Activated naive CD4-positive, alpha-beta T cell treated with Interleukin-2 at 50 U/mL for 16 hours (primary cell): Measurements from ENCODE around the gene TMPRSS2.
A peak's percentile ranks its signal among the peaks of the same experiment; 100 is the strongest.

ENCODE experiments used
- DNase-seq: peaks from one replicate; pipeline ENCODE4 v3.0.0-alpha.2; 2020

The TMPRSS2 gene

DNA sequence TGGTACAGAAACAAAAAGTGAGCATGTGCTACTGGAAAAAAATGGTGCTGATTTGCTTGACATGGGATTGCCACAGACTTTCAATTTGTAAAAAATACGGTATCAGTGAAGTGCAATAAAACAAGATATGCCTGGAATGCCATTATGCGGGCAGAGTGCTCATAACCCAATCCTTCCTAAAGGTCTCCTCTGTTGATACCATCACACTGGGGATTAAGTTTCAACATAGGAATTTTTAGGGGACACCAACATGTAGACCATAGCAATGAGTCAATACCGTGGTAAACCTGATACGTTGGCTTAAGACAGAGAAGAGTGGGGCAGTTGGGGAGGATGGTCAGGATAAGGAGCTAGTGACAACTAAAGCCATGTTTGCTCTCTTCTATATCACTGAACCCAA, 61.4 kb downstream of the TMPRSS2 start:
- DNase-seq, result no peak

DNA sequence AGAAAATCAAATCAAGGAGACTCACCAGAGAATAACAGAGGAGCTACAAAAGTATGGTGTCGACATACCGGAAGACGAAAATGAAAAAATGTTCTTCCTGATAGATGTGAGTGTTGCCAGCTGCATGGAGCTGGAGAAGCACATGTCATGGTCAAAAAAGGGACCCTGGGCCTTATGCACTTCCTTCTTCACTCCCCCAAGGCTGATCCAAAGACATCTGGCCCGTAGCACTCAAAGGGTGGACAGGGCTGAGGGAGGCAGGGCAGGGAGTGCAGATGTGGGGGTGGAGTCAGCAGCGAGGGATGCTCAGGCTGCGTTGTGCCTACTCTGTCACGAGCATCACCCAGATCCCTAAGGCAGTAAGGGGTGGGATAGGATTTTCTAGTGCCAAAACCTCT, 62.5 kb downstream of the TMPRSS2 start:
- no peak for DNase-seq

DNA sequence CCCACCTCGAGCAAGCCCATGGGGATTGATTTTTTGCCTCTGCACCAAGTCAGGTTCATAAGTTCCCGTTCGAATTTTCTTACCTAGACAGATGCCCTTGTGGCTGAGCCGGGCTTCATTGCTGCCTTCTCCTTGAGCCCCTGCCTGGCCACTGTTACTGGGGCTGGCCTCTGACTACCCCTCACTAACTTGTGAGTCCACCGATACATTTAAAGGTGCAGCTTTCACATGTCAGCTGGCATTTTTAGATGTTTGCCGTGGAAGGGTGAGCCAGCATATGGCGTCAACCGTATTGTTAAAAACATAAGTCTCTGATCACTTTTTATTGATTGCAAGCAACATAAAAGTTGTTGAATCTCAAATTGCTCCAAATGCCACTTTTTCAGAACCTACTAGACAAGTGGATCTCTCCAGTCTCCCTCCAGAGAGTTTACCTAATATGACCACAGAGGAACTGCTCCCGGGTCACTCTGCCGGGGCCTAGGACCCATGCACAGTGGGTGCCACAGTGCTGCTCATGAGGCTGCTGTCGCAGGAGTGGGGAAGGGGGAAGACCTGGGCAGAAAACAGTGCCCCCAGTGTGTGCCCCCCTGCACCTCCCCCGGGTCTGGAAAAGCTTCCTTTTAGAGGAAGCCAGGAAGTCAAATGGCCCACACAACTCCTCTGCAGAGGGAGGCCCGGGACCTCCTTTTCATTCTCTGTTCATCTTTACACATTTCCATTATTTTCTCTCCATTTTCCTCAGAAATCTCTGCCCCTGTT, 63.1 kb downstream of the TMPRSS2 start:
- no peak for DNase-seq

DNA sequence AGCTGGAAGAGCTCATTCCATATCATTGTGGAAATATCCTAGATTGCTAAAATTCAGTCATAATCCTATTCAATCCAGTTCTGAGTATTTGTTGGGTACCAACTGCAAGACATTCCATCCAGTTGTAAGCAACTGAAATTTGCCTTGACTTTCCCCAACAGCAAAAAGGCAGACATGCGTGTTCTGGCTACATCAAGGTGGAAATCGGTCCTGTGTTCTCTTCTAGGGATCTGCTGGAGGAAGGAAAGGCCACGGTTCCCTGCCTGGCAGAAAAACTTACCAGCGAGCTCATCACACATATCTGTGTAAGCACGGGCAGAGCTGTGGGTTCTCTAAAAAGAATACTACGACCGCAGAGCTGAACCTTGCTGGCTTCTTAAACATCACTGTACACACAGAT, 64.4 kb downstream of the TMPRSS2 start:
- no peak for DNase-seq

DNA sequence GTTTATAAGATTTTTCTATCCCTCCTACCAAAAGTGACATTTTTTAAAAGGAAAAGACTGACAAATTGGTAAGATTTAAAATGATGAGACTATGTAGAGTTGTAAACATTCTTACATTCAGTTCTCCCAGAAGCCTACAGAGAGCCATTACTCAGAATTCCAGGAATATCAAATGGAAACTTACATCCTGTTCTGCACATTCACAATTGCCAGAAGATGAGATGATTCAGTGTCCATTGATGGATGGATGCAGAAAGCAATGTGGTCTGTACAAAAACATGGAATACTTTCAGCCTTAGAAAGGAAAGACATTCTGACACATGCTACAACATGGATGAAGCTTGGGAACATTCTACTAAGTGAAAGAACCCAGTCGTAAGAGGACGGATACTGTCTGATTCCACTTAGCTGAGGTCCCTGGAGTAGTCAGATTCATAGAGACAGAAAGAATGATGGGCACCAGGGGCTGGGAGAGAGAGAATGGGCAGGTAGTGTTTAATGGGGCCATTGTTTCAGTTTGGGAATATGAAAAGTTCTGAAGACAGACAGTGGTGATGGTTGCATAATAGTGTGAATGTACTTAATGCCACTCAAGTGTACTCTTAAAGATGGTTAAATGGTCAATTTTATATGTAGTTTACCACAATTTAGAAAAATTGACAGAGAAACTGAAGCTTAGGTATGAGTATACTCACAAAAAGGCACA, 65.3 kb downstream of the TMPRSS2 start:
- DNase-seq, result no peak

DNA sequence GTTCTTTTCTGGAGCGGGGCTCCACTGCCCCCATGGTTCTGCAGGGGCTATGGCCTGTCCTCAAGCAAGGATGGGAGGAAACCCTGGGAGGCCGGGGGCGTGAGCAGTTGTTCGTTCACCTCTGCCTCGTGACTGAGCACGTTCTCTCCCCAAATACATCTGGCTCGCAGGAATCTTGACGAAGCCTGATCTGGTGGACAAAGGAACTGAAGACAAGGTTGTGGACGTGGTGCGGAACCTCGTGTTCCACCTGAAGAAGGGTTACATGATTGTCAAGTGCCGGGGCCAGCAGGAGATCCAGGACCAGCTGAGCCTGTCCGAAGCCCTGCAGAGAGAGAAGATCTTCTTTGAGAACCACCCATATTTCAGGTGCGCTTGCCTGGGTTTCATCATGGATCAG, 66.4 kb downstream of the TMPRSS2 start:
- no peak for DNase-seq

DNA sequence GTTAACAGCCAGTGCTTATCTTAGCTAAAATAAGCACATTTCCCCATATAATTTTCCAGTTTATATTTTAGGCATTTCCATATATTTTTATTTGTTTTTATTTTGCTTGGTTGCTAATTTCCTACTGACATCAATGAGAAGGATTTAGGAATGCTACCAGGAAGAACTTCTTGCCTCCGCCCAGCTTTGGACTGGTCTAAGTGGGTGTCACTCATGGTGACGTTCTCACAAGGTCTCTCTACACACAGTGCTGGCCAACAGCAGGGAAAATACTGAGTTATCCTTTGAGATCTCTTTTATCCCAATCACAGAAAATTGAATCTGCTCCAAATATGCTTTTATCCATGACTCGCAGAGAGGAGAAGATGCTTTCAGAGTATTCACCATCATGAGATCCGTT, 68.7 kb downstream of the TMPRSS2 start:
- no peak for DNase-seq

DNA sequence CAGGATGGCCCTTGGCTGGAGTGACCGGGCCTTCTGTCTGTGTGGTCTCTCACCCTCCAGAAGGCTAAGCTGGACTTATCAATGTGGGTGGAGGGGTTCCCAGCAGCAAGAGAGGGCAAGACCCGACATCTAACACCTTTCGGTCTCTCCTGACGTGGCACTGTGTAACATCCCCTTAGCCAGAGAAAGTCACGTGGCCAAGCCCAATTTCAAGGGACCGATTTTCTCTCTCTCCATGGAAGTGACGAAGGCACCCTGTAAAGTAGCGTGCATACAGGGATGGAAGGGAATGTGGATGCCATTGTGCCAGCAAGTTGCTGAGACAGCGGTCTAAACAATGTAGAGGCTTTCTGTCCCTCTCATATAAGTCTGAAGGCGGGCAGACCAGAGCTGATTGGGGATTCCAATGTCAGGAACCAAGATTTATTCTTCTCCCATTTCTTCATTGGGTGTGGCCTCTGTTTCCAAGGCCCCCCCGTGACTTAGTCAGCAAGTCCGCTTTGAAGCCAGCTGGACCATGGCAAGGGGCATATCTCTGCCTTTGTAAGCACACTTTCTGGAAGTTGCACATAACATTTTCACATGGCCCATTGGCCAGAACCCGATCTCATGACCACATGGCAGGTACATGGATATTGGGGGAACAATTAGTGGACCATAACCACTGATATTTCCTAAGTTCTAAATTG, 69.4 kb downstream of the TMPRSS2 start:
- no peak for DNase-seq

DNA sequence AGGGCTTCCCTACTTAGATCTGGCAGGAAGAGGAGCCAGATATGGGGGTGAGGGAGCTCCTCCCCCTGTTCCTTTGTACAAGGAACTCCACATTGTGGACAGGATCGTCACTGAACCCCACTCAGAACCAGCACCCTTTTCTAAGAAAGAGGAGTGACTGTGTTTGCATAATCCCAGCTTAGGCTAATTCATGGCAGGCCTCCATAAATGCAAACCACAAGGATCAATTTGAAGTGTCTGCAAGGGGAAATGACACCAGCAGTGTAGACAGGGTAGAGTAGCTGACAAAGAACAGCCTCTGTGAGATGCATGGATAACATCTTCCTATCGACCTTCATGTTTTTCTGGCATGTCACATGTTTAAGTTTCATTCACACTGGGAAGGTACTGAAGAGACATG, 70.2 kb downstream of the TMPRSS2 start:
- no peak for DNase-seq

DNA sequence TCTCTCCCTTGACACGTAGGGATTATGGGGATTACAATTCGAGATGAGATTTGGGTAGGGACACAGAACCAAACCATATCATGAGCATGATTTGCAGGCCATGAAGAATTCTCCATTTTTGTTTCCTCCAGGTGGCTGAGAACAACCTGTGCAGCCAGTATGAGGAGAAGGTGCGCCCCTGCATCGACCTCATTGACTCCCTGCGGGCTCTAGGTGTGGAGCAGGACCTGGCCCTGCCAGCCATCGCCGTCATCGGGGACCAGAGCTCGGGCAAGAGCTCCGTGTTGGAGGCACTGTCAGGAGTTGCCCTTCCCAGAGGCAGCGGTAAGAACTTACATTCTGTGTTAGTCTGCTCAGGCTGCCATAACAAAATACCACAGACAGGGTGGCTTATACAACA, 72.3 kb downstream of the TMPRSS2 start:
- DNase-seq, result no peak

DNA sequence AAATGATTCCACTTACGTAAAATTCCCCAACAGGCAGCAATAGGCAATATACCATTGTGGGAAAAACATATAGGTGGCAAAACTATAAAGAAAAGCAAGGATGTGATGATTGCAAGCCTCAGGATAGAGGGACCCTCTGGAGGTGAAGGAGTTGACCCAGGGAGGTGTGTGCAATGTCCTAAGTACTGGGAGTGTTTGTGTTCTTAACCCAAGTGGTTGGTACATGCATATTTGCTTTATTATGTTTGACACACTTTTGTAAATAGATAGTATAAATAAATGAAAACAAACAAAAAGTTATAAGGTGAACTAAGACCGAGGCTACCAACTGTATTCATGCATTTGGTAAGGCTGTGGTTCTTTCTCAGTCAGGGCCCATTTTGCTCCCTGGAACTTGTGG, 74.4 kb downstream of the TMPRSS2 start:
- no peak for DNase-seq

DNA sequence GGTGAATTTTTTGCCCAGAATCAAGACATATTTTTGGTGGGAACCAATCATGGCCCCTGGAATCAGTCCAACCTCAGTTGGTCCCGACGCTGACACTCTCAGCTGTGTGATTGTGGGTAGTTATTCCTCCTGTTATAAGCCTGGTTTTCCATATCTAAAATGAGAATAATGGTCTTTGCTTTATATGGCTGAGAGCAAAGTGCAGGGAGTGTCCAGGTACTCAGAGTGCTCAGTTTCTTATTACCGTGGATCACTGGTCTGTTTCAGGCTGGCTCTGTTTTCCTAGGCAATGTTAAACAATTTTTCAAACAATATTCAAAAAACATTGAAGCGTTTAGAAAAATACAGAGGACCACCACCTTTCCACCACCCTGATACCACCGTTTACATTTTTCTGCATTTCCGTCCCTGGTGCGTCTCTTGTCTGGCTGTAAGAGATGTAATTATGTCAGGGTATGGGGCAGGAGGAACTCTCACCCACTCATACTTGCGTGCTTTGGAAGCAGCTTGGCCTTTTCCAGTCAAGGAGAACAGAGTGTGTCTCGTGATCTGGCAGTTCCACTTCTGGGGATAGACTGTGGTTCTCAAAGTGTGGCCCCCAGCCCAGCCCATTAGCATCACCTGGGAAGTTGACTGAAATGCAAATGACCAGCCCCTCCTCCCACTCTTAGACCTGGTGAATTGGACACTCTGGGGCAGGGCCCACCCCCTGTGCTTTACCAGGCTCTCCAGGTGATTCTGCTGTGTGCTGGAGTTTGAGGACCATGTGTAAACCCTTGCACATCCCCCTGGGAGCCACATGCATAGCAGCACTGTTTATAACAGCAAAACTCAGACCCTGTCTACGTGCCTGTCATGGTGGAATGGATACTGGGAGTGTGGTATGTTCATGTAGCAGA, 75.1 kb downstream of the TMPRSS2 start:
- DNase-seq, result no peak

DNA sequence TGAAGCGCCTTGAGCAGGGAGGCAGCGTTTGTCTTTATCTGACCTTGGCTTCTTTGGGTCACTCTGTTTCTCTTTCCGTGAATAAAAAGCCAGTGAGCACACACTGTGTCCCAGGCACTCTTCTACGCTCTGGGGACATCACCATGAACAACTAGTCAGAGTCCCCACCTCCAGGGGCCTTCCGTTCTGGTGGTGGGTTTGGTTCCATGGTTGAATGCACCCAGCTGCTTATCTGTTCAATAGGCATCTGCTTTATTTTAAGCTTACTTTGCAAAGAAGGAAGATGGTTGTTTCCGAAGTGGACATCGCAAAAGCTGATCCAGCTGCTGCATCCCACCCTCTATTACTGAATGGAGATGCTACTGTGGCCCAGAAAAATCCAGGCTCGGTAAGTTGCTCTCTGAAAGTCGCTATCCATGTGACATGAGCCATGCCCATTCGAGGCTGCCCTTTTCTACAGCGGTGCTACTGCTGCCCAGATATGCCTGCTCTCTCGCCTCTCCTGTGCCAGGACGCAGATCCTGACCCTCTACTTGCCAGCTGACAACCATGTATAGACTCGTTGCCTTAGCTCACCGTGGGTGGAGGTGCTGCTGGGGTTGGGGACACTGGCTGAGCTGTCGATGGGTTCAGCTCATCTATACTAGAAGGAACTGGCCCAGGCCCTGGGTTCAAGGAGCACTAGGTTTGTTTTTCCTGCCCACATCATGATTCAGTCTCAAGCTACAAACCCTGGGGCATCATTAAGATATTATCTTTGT, 76.0 kb downstream of the TMPRSS2 start:
- DNase-seq, result no peak

DNA sequence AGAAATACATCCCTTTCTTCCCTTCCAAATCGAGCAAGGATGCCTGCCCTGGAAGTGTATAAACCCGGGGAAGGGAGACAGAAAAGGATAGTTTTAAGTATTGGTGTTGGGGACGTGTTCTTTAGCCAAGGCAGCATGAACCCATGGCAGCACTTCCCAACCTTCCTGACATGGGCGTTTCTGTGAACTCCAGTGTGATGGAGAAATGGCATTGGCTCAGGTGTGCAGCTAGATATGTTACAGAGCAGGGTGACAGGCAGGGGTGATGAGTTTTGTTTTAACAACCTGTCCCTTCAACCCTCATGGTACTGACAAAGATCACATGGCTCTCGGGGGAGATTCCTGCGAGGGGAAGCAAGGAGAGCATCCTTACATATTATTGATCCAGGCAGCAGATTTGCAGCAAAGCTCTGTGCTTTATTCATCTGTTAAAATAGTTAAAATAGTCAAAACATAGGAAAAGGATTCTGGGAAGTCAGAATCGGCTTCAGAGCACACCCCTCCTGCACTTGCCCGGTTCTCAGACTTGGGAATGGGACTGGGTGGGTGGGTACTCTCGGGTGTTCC, 78.0 kb downstream of the TMPRSS2 start:
- DNase-seq, result no peak

DNA sequence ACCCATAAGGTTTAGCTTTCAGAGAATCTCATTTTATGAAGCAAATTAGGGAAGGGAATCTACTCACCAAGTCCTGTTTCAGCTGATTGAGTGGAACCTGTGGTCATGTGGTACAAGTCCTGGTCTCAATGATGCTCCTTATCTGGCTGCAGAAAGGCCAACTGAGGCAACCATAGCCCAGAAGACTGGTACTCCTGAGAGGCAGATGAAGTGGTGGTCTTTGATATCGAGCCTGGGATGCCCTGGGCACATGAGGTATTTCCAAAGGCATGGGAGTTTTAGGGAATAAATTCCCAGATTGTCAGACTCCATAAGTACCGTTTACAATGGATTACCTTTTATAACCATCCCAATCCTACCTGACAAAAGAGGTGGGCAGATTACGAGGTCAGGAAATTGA, 78.7 kb downstream of the TMPRSS2 start:
- DNase-seq, result no peak

DNA sequence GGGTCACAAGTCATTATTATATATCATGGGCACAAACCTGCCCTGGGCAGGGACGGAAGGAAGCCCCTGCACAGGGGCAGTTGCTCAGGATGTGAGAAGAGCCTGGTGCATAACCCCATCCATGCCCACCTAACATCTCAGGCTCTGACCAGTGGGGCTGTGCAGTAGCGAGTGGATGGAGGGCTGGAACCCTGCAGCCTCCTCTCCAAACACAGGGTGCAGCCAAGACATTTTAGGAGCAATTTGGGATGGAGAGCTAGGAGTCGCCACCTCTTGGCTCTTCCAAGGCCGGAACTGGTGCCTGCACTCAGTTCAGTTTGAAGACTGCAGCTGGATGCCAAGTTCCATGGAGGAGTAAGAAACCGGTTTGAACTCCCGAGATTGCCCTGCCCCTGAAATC, 79.1 kb downstream of the TMPRSS2 start:
- DNase-seq, result no peak

DNA sequence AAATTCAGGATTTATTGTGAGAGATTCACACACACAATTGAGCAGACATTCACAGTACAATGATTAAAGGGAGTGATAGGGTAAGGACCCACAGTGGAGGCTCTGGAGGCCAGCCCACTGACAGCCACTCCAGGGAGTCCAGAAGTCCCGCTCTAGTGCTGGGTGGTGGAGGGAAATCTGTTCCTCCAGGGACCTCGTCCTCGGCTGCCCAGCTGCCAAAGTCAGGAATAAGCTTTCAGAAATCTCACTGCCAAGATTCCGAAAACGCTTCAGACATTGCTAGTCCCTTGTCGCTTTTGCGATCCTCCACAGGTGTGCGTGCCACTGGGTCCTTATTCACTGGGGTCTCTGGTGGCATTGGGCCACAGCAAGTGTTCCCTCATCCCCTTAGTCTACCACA, 79.6 kb downstream of the TMPRSS2 start:
- DNase-seq, result no peak

DNA sequence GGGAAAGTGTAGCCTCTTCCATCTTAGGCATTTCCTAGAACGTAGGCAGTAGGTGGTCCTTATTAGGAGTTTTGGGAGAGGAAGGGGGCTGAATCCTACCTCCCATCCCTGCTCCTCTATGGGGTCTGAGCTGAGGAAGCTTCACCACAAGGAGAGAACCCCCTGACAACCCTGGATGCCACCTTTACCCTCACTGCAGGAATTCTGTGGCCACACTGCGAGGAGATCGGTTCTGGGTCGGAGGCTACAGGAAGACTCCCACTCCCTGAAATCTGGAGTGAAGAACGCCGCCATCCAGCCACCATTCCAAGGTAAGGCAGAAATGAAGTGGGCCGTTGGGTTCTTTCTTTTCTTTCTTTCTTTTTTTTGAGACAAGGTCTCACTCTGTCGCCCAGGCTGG, 80.4 kb downstream of the TMPRSS2 start:
- DNase-seq, result no peak

DNA sequence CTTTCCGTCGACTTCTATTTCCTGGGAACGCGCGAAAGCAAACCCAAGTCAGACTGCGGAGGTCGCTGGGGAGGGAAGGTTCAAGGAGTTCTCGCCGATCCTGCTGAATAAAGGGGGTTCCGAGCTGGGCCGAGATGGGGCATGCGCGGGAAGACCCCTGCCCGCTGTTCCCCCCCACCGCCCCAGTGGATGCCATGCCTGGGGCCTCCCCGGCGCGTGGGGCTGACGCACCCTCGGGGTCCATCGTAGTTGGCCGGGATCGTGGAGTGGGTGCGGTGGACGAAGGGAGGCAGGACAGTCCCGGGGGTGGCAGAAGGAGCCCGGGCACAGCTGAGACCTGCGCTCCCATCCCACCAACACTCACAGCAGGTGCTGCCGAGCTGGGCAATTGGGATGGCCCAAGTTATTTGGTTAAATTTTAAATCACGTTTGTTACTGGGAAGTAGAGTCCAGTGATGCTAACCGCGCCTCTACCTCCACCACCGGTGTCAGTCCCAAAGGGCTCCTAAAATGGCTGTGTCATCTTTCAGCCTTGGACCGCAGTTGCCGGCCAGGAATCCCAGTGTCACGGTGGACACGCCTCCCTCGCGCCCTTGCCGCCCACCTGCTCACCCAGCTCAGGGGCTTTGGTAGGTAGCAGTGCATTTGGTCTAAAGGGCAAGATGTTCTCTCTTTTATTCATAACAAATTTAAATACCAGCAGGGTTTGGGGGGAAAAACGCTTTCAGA, 81.1 kb downstream of the TMPRSS2 start:
- DNase-seq, result no peak

DNA sequence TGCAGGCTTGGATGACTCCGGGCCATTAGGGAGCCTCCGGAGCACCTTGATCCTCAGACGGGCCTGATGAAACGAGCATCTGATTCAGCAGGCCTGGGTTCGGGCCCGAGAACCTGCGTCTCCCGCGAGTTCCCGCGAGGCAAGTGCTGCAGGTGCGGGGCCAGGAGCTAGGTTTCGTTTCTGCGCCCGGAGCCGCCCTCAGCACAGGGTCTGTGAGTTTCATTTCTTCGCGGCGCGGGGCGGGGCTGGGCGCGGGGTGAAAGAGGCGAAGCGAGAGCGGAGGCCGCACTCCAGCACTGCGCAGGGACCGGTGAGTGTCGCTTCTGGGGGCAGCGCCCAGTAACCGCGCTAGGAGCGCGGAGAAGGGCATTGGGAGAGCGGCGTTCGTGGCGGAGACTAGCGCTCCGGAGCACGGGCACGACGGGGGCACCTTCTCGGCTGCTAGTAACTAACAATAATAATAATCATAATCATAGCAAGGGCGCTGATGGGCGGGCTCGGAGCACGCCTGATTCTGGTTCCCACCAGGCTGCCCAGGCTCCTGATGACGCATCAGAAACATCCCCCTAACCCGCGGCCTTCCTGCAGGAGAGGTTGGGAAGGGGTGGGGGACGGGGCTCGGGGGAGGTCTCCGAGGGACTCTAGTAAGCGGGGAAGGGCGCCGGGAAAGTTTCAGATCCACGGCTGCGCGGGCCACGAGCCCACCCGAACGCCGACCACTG, 81.8 kb downstream of the TMPRSS2 start, which contains the start of gene MX1:
Gene MX1, plus strand, starts transcription at position 286 of the 722 bp plus-strand sequence. CDS start 5,832 bp downstream, outside the sequence.
- peak; percentile 88 for DNase-seq
